ENCODE data around the gene SLC34A1. TPM values are rescaled to one million over a fixed set of nuclear protein-coding genes. Genes with fewer than 3 reads are reported as not detected.

Gene SLC34A1
- total and polyA plus RNA-seq, 4 donors: 0.23 to 1.0 (median 0.47) TPM

- no peaks in the 10 kb centered on the region for H3K27me3 ChIP-seq (ENCODE audit: control insufficient read depth in 4 of 4, insufficient read depth in 4 of 4, low read length in 3 of 4)
- no peak for DNase-seq (ENCODE audit: low spot score)
- 82% methylated on average over 7 of the region's 7 CpGs for WGBS
- no peak overlapping the region for H3K27ac ChIP-seq (ENCODE audit: low read depth in 1 of 2, low read length in 2 of 2)
- H3K4me1 ChIP-seq (ENCODE audit: control insufficient read depth in 4 of 4, insufficient read depth in 4 of 4, low read length in 3 of 4): peaks cover 5 to 18% (median 9%) of the 10 kb centered on the region in 4 donors
- no peak overlapping the region for H3K9ac ChIP-seq (ENCODE audit: low read depth in 1 of 2, low read length in 2 of 2)
- H3K36me3 ChIP-seq (ENCODE audit: control insufficient read depth in 4 of 4, insufficient read depth in 3 of 4, low read depth in 1 of 4, low read length in 3 of 4): peaks cover 0 to 6% (median under 1%) of the 10 kb centered on the region in 4 donors
- TF ChIP-seq JUND (IDR thresholded peaks at IDR 0.05) (no peak), SP1 (IDR thresholded peaks at IDR 0.05) (no peak), TAF1 (conservative IDR thresholded peaks at IDR 0.05) (no peak), RXRA (IDR thresholded peaks at IDR 0.05) (no peak), FOXA2 (IDR thresholded peaks at IDR 0.05) (no peak), HNF4A (conservative IDR thresholded peaks at IDR 0.05) (no peak), ZBTB33 (IDR thresholded peaks at IDR 0.05) (no peak), CTCF (IDR thresholded peaks at IDR 0.05; ENCODE audit: low read depth, low read length, missing input control) (no peak), ATF3 (IDR thresholded peaks at IDR 0.05) (no peak)
- H3K9me3 ChIP-seq (ENCODE audit: control insufficient read depth in 4 of 4, low read length in 3 of 4): no peaks in the 10 kb centered on the region
- H3K4me3 ChIP-seq (ENCODE audit: low read depth in 1 of 3, low read length in 3 of 3): no peak overlapping the region
These were observed 60.1 kb downstream of the SLC34A1 start for GRCh38 chr5:177444106-177445051.

GRCh38 chr5:177445052-177445916, 61.0 kb downstream of the SLC34A1 start:
- DNase-seq (ENCODE audit: low spot score): no peak
- WGBS: 56% methylated on average over 10 of the region's 10 CpGs
- H3K27ac ChIP-seq (ENCODE audit: low read depth in 1 of 2, low read length in 2 of 2): no peak overlapping the region
- no peak overlapping the region for H3K4me3 ChIP-seq (ENCODE audit: low read depth in 1 of 3, low read length in 3 of 3)
- peaks cover 0 to 6% (median under 1%) of the 10 kb centered on the region in 4 donors for H3K36me3 ChIP-seq (ENCODE audit: control insufficient read depth in 4 of 4, insufficient read depth in 3 of 4, low read depth in 1 of 4, low read length in 3 of 4)
- H3K4me1 ChIP-seq (ENCODE audit: control insufficient read depth in 4 of 4, insufficient read depth in 4 of 4, low read length in 3 of 4): peaks cover 5 to 18% (median 9%) of the 10 kb centered on the region in 4 donors
- H3K9ac ChIP-seq (ENCODE audit: low read depth in 1 of 2, low read length in 2 of 2): no peak overlapping the region
- TF ChIP-seq SP1 (IDR thresholded peaks at IDR 0.05) (no peak), YY1 (IDR thresholded peaks at IDR 0.05) (no peak), HNF4G (IDR thresholded peaks at IDR 0.05) (no peak), CTCF (IDR thresholded peaks at IDR 0.05; ENCODE audit: low read depth, low read length, missing input control) (no peak), RAD21 (IDR thresholded peaks at IDR 0.05) (no peak)
- H3K27me3 ChIP-seq (ENCODE audit: control insufficient read depth in 4 of 4, insufficient read depth in 4 of 4, low read length in 3 of 4): no peaks in the 10 kb centered on the region
- H3K9me3 ChIP-seq (ENCODE audit: control insufficient read depth in 4 of 4, low read length in 3 of 4): no peaks in the 10 kb centered on the region
